ENCODE measurements around the gene COBL. TPM values are rescaled to one million over a fixed set of nuclear protein-coding genes. Genes with fewer than 3 reads are reported as not detected.

COBL gene
- total and polyA plus RNA-seq, 5 donors from 2014 or later, result 0.03 to 0.59 TPM; not detected in 3

- no peak overlapping the region for H3K4me3 Mint-ChIP-seq
- no peak overlapping the region for H3K27ac Mint-ChIP-seq
- H3K27me3 ChIP-seq (ENCODE audit: control insufficient read depth, insufficient read depth, low read length), result no peaks in the 10 kb centered on the region
- H3K36me3 Mint-ChIP-seq, result no peaks in the 10 kb centered on the region
- no peaks in the 10 kb centered on the region for H3K9me3 ChIP-seq (ENCODE audit: control insufficient read depth in 2 of 2, low read length in 2 of 2)
- no peak for DNase-seq
- no peaks in the 10 kb centered on the region for H3K27me3 Mint-ChIP-seq
- no peak overlapping the region for H3K4me3 ChIP-seq (ENCODE audit: low read depth, low read length)
- ATAC-seq (ENCODE audit: low read depth in 2 of 2), result no peak
- H3K4me1 ChIP-seq (ENCODE audit: control insufficient read depth, insufficient read depth, low read length, poor library complexity, severe bottlenecking), result no peaks in the 10 kb centered on the region
- no peaks in the 10 kb centered on the region for H3K36me3 ChIP-seq (ENCODE audit: control insufficient read depth, insufficient read depth, low read length)
- no peaks in the 10 kb centered on the region for H3K4me1 Mint-ChIP-seq
- H3K27ac ChIP-seq (ENCODE audit: insufficient read depth, low read length, poor library complexity, severe bottlenecking), result no peak overlapping the region
- H3K9me3 Mint-ChIP-seq, result no peaks in the 10 kb centered on the region
Observed at GRCh38 chr7:51029701-51030191, 286.9 kb downstream of the COBL start.

DNA sequence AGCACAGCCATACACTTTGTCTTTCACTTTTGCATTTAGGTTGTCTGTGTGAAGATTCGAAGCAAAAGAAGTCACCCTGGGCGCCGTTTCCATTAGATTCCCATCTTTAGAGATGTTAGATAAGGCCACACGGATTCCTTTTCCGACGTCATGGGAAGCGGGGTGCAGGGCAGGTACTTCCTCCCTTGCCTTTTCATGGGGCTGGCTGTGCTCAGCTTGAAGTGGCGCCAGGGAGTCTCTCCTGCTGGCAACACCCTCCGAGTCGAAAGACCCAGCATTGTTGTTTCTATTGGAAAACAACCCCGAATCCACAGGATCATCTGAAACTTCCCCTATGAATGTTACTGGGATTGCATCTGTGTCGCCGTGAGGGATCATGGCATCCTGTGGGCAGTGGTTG is 287.5 kb downstream of the COBL start:
- no peaks in the 10 kb centered on the region for H3K4me1 Mint-ChIP-seq
- Histone ChIP-seq H3K4me1 (ENCODE audit: control insufficient read depth, insufficient read depth, low read length, poor library complexity, severe bottlenecking) (no peaks in the 10 kb centered on the region), H3K27ac (ENCODE audit: insufficient read depth, low read length, poor library complexity, severe bottlenecking) (no peak overlapping the region), H3K36me3 (ENCODE audit: control insufficient read depth, insufficient read depth, low read length) (no peaks in the 10 kb centered on the region), H3K27me3 (ENCODE audit: control insufficient read depth, insufficient read depth, low read length) (no peaks in the 10 kb centered on the region), H3K9me3 (ENCODE audit: control insufficient read depth in 2 of 2, low read length in 2 of 2) (no peaks in the 10 kb centered on the region), H3K4me3 (ENCODE audit: low read depth, low read length) (no peak overlapping the region)
- DNase-seq (no peak), ATAC-seq (ENCODE audit: low read depth in 2 of 2) (no peak)
- no peaks in the 10 kb centered on the region for H3K9me3 Mint-ChIP-seq
- H3K4me3 Mint-ChIP-seq, result no peak overlapping the region
- no peaks in the 10 kb centered on the region for H3K36me3 Mint-ChIP-seq
- H3K27me3 Mint-ChIP-seq, result no peaks in the 10 kb centered on the region
- H3K27ac Mint-ChIP-seq, result no peak overlapping the region

DNA sequence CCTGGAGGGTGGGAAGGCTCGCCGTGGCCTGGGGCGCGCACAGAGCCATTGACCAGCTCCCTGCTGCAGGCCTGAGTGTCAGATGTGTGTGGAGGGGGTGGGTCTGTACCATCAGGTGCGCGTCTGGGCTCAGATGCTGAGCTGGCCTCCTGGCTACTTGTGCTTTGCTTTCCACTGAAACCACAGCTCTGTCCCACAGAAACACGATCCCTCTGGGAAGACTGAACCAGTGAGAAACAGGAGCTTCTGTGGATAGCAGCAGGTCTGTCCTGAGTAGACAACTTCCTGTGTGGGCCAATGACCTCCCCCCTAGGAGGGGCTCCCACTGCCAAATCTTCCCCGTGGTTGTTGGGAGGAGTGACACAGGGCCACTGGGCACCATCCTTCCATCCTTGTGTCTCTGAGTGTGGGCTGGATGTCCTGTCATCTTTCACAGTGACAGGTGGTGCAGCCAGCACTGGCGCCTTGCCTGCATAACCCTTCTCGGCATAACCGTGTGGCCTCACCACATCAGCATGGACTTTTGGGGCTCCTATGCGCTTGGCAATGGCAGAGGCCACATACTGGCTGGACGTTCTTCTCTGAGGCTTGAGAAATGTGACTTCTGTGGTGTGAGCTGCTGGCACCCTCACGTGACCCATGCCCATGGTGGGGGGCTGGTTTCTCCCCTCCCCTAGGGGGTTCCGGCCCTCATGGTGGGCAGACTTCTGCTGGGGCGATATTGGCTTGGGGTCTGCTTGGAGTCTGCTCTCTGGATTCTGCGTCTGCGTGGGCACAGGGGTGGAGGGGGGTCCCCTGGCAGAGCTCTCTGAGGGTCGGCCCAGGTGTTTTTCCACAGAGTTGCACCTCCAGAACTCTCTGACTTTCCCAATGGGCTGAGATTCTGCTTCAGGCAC is 288.4 kb downstream of the COBL start:
- H3K4me1 Mint-ChIP-seq, result no peaks in the 10 kb centered on the region
- ATAC-seq (ENCODE audit: low read depth in 2 of 2), result no peak
- H3K27me3 Mint-ChIP-seq, result no peaks in the 10 kb centered on the region
- no peaks in the 10 kb centered on the region for H3K36me3 Mint-ChIP-seq
- Histone ChIP-seq H3K27ac (ENCODE audit: insufficient read depth, low read length, poor library complexity, severe bottlenecking) (no peak overlapping the region), H3K36me3 (ENCODE audit: control insufficient read depth, insufficient read depth, low read length) (no peaks in the 10 kb centered on the region), H3K4me1 (ENCODE audit: control insufficient read depth, insufficient read depth, low read length, poor library complexity, severe bottlenecking) (no peaks in the 10 kb centered on the region), H3K4me3 (ENCODE audit: low read depth, low read length) (no peak overlapping the region), H3K9me3 (ENCODE audit: control insufficient read depth in 2 of 2, low read length in 2 of 2) (no peaks in the 10 kb centered on the region), H3K27me3 (ENCODE audit: control insufficient read depth, insufficient read depth, low read length) (no peaks in the 10 kb centered on the region)
- no peak for DNase-seq
- no peak overlapping the region for H3K4me3 Mint-ChIP-seq
- no peaks in the 10 kb centered on the region for H3K9me3 Mint-ChIP-seq
- H3K27ac Mint-ChIP-seq, result no peak overlapping the region

DNA sequence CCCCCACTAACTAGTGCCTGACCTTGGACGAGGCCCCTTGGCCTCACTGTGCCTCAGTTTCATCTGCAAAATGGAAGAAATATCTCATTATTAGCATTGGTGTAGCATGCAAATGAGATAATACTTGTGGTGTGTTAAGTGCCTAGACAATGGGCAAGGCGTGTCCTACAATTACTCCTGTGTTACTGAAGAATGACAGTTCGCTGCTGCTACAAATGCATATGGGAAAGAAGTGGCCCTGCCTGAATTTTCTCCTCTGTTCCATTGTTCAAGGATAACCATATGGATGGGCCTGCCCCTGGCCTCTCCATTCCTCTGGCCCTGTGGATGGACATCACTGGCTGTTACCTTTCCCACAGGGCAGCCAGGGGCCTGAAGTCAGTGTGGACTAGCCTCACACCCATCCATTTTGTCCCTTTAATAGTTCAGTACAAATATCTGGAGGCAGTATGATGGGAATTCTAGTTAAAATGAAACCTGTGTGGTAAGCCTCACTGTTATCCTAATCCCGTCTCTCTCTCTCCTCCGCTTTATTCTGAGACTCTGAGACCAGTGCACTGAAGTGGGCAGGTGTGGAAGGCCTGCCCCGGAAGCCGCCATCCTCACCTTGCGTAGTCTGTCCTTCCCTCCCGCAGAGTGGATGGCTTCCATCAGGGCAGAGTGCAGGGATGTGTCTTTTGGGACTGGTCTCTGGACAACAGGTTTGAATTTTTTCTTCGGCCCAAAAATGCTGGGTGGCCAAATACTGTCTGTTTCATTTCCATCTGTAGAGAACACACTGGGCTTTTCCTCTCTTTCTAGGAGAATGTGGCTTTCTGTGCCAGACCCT is 289.3 kb downstream of the COBL start:
- Mint-ChIP-seq H3K9me3 (no peaks in the 10 kb centered on the region), H3K36me3 (no peaks in the 10 kb centered on the region), H3K27ac (no peak overlapping the region), H3K4me1 (no peaks in the 10 kb centered on the region), H3K4me3 (no peak overlapping the region), H3K27me3 (no peaks in the 10 kb centered on the region)
- ATAC-seq (ENCODE audit: low read depth in 2 of 2) (no peak), DNase-seq (no peak)
- Histone ChIP-seq H3K27me3 (ENCODE audit: control insufficient read depth, insufficient read depth, low read length) (no peaks in the 10 kb centered on the region), H3K4me3 (ENCODE audit: low read depth, low read length) (no peak overlapping the region), H3K27ac (ENCODE audit: insufficient read depth, low read length, poor library complexity, severe bottlenecking) (no peak overlapping the region), H3K9me3 (ENCODE audit: control insufficient read depth in 2 of 2, low read length in 2 of 2) (no peaks in the 10 kb centered on the region), H3K4me1 (ENCODE audit: control insufficient read depth, insufficient read depth, low read length, poor library complexity, severe bottlenecking) (no peaks in the 10 kb centered on the region), H3K36me3 (ENCODE audit: control insufficient read depth, insufficient read depth, low read length) (no peaks in the 10 kb centered on the region)

- Mint-ChIP-seq H3K9me3 (no peaks in the 10 kb centered on the region), H3K27ac (no peak overlapping the region), H3K4me1 (no peaks in the 10 kb centered on the region), H3K36me3 (no peaks in the 10 kb centered on the region), H3K4me3 (no peak overlapping the region), H3K27me3 (no peaks in the 10 kb centered on the region)
- no peak for DNase-seq
- H3K27me3 ChIP-seq (ENCODE audit: control insufficient read depth, insufficient read depth, low read length), result no peaks in the 10 kb centered on the region
- ATAC-seq (ENCODE audit: low read depth in 2 of 2), result no peak
- H3K27ac ChIP-seq (ENCODE audit: insufficient read depth, low read length, poor library complexity, severe bottlenecking), result no peak overlapping the region
- no peaks in the 10 kb centered on the region for H3K36me3 ChIP-seq (ENCODE audit: control insufficient read depth, insufficient read depth, low read length)
- H3K9me3 ChIP-seq (ENCODE audit: control insufficient read depth in 2 of 2, low read length in 2 of 2), result no peaks in the 10 kb centered on the region
- H3K4me3 ChIP-seq (ENCODE audit: low read depth, low read length), result no peak overlapping the region
- H3K4me1 ChIP-seq (ENCODE audit: control insufficient read depth, insufficient read depth, low read length, poor library complexity, severe bottlenecking), result no peaks in the 10 kb centered on the region
Observed at GRCh38 chr7:51026341-51026740, 290.3 kb downstream of the COBL start.

DNA sequence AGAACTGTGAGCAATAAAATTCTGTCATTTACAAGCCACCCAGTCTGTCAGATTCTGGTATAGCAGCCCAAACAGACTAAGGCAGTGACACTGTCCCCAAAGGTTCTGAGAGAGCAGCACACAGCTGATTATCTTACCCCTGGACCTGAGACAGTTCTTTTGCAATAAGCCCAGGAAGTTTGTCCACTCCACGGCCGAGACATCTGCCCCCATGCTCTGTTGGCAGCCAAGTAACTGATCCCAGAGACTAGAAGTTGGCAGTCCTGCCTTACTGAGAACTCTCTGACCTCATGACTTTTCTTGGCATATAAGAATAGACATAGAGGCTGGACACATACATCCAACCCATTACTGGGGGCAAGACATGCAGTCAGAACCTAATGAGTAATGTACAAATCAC is 290.9 kb downstream of the COBL start:
- no peaks in the 10 kb centered on the region for H3K4me1 ChIP-seq (ENCODE audit: control insufficient read depth, insufficient read depth, low read length, poor library complexity, severe bottlenecking)
- H3K4me3 ChIP-seq (ENCODE audit: low read depth, low read length), result no peak overlapping the region
- H3K27me3 ChIP-seq (ENCODE audit: control insufficient read depth, insufficient read depth, low read length), result no peaks in the 10 kb centered on the region
- no peak for ATAC-seq (ENCODE audit: low read depth in 2 of 2)
- DNase-seq, result no peak
- Mint-ChIP-seq H3K4me3 (no peak overlapping the region), H3K36me3 (no peaks in the 10 kb centered on the region), H3K9me3 (no peaks in the 10 kb centered on the region), H3K27ac (no peak overlapping the region), H3K4me1 (no peaks in the 10 kb centered on the region), H3K27me3 (no peaks in the 10 kb centered on the region)
- H3K27ac ChIP-seq (ENCODE audit: insufficient read depth, low read length, poor library complexity, severe bottlenecking), result no peak overlapping the region
- no peaks in the 10 kb centered on the region for H3K9me3 ChIP-seq (ENCODE audit: control insufficient read depth in 2 of 2, low read length in 2 of 2)
- H3K36me3 ChIP-seq (ENCODE audit: control insufficient read depth, insufficient read depth, low read length), result no peaks in the 10 kb centered on the region

DNA sequence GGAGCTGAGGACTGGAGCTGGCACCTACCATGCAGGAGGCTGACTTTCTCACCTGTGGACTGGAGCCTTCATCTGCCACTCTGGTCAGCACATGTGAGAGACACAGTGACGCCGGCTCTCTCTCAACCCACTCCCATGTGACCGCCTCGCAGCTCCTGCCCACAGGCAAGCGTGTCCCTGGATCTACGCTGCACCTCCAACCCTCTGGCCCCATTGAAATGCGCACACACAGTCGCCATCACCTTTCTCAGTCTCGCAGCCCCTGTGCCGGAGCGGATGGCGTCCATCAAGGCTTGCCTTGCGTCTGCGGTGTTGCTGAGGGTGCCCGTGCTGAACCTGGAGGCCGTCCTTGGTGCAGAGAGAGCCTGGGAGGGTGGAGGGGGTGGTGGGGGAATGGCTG is 291.7 kb downstream of the COBL start:
- Histone ChIP-seq H3K27me3 (ENCODE audit: control insufficient read depth, insufficient read depth, low read length) (no peaks in the 10 kb centered on the region), H3K4me1 (ENCODE audit: control insufficient read depth, insufficient read depth, low read length, poor library complexity, severe bottlenecking) (no peaks in the 10 kb centered on the region), H3K9me3 (ENCODE audit: control insufficient read depth in 2 of 2, low read length in 2 of 2) (no peaks in the 10 kb centered on the region), H3K36me3 (ENCODE audit: control insufficient read depth, insufficient read depth, low read length) (no peaks in the 10 kb centered on the region), H3K4me3 (ENCODE audit: low read depth, low read length) (no peak overlapping the region), H3K27ac (ENCODE audit: insufficient read depth, low read length, poor library complexity, severe bottlenecking) (no peak overlapping the region)
- Mint-ChIP-seq H3K36me3 (no peaks in the 10 kb centered on the region), H3K27ac (no peak overlapping the region), H3K9me3 (no peaks in the 10 kb centered on the region), H3K27me3 (no peaks in the 10 kb centered on the region), H3K4me1 (no peaks in the 10 kb centered on the region), H3K4me3 (no peak overlapping the region)
- DNase-seq, result no peak
- no peak for ATAC-seq (ENCODE audit: low read depth in 2 of 2)
